T-cell (primary cell): Measurements from ENCODE around the gene DHX35. TPM values are rescaled to one million over a fixed set of nuclear protein-coding genes. Genes with fewer than 3 reads are reported as not detected.
A peak's percentile ranks its signal among the peaks of the same experiment; 100 is the strongest.
"Not testable (repeated sequence)": the region's sequence is repeated elsewhere in the genome, so short reads cannot be mapped to it uniquely, and the experiment has no call there.

Experiments
- ATAC-seq, 4 experiments: fragments of 200-7000 bp in 3 of 4; fragments of 150-1000 bp in 1 of 4; cut with Tn5 transposase; replicated peaks in 1 of 4; 1 replicate in 3 of 4; 2 replicates in 1 of 4; pipeline ENCODE4 v1.10.0; 2021; ENCODE audit warnings: moderate library complexity in 3 of 4, mild to moderate bottlenecking in 2 of 4, moderate number of reproducible peaks in 1 of 4
- CTCF ChIA-PET, 2 donors: fragments of 300-600 bp; sonication (Branson Sonifier 250); formaldehyde crosslinking; loops; one replicate each; lab custom pipeline; 2022; ENCODE audit warnings: antibody characterized with exemption in 2 of 2; lab: Charles Lee
- POLR2A ChIA-PET, 2 donors: fragments of 300-600 bp; sonication (Branson Sonifier 250); formaldehyde crosslinking; loops; one replicate each; lab custom pipeline; 2022; ENCODE audit warnings: antibody characterized with exemption in 2 of 2; lab: Charles Lee
- DNase-seq, 35 experiments: peaks; one replicate each; pipeline versions ENCODE4 v3.0.0 to v3.0.0-alpha.2; 2013 to 2023
- H3K27ac ChIP-seq: one replicate; pipeline ENCODE4 v1.5.1; 2013; ENCODE audit warnings: low read length
- H3K27me3 ChIP-seq, 2 experiments: replicated peaks in 1 of 2; 1 replicate in 1 of 2; 2 replicates in 1 of 2; pipeline versions ENCODE4 v1.6.1 to v1.7.0; 2013; ENCODE audit warnings: low read length in 1 of 2, mixed read lengths in 1 of 2; ENCODE audit not compliant: control insufficient read depth in 2 of 2, insufficient read depth in 2 of 2; ENCODE audit errors: extremely low read depth in 1 of 2
- H3K36me3 ChIP-seq, 2 donors: 1 replicate in 1 of 2; 2 replicates in 1 of 2; pipeline versions ENCODE4 v1.6.1 to v1.7.0; 2013; ENCODE audit warnings: low read length in 1 of 2; ENCODE audit not compliant: control insufficient read depth in 2 of 2, insufficient read depth in 1 of 2; ENCODE audit errors: extremely low read depth in 1 of 2
- H3K4me1 ChIP-seq, 2 experiments: 1 replicate in 1 of 2; 2 replicates in 1 of 2; pipeline versions ENCODE4 v1.6.1 to v1.7.0; 2013; ENCODE audit warnings: low read length in 2 of 2, mixed read lengths in 1 of 2; ENCODE audit not compliant: insufficient read depth in 2 of 2, control insufficient read depth in 1 of 2; ENCODE audit errors: extremely low read depth in 1 of 2
- H3K4me3 ChIP-seq, 2 donors: 1 replicate in 1 of 2; 2 replicates in 1 of 2; pipeline versions ENCODE4 v1.5.1 to v1.7.0; 2013; ENCODE audit warnings: mild to moderate bottlenecking in 2 of 2, low read length in 1 of 2, moderate library complexity in 1 of 2; ENCODE audit not compliant: control insufficient read depth in 1 of 2; ENCODE audit errors: extremely low read depth in 1 of 2
- H3K9me3 ChIP-seq: 2 replicates; pipeline ENCODE4 v1.7.0; 2013
- H3K27ac Mint-ChIP-seq, 2 donors: one replicate each; pipeline ENCODE4 v1.8.0; 2020 to 2021; ENCODE audit warnings: mild to moderate bottlenecking in 2 of 2, mixed read lengths in 2 of 2
- H3K27me3 Mint-ChIP-seq, 2 donors: one replicate each; pipeline ENCODE4 v1.8.0; 2021 to 2022; ENCODE audit warnings: mixed read lengths in 2 of 2
- H3K36me3 Mint-ChIP-seq: one replicate; pipeline ENCODE4 v1.8.0; 2021; ENCODE audit warnings: mixed read lengths
- H3K4me1 Mint-ChIP-seq, 3 donors: one replicate each; pipeline ENCODE4 v1.8.0; 2020 to 2022; ENCODE audit warnings: mixed read lengths in 3 of 3, mild to moderate bottlenecking in 1 of 3
- H3K4me3 Mint-ChIP-seq, 3 donors: one replicate each; pipeline ENCODE4 v1.8.0; 2020 to 2022; ENCODE audit warnings: mild to moderate bottlenecking in 3 of 3, mixed read lengths in 3 of 3, moderate library complexity in 3 of 3
- H3K9me3 Mint-ChIP-seq, 3 donors: one replicate each; pipeline ENCODE4 v1.8.0; 2020 to 2022; ENCODE audit warnings: mixed read lengths in 3 of 3
- WGBS: methylation state at CpG from one replicate; pipeline ENCODE4 v1.1.5; 2013; ENCODE audit warnings: missing lambda C conversion rate; ENCODE audit not compliant: insufficient coverage; 5-methylcytosine and 5-hydroxymethylcytosine counted together
- total RNA-seq, 35 experiments: library from RNA in 6 of 35; stranded (reverse) in 6 of 35; fragments of 120-200 nt in 1 of 35; gene quantifications; one replicate each; pipeline versions ENCODE4 v1.2.1 to v1.2.4 and lab custom pipeline; 2013 to 2026

DHX35 gene
- total RNA-seq, 5 donors from 2014 or later (not counting 1 experiment from before 2014, with no cell fraction given): 8.6 to 11.5 (median 11.2) TPM

GRCh38 chr20:38957235-38957876, 4.8 kb upstream of the DHX35 start:
- POLR2A ChIA-PET: interaction anchor here in 1 of 2 donors (0.6 to 0.7 kb wide), 2 partner anchors 9 to 53 kb away, joined by 3 read pairs; no protein-coding TSS in a partner anchor
- H3K4me3 Mint-ChIP-seq: no peak overlapping the region

GRCh38 chr20:38957915-38958485, 4.1 kb upstream of the DHX35 start:
- Histone ChIP-seq H3K9me3 (no peaks in the 10 kb centered on the region), H3K4me1 (peaks cover 10 to 12% of the 10 kb centered on the region in 2 experiments), H3K27me3 (no peaks in the 10 kb centered on the region), H3K4me3 (no peak overlapping the region), H3K27ac (no peak overlapping the region), H3K36me3 (peaks cover 0 to 2% of the 10 kb centered on the region in 2 donors)
- no peak overlapping the region for H3K27ac Mint-ChIP-seq
- ChIA-PET CTCF (no interaction called here), POLR2A (interaction anchor here in 1 of 2 donors (0.6 to 0.7 kb wide), 2 partner anchors 9 to 53 kb away, joined by 3 read pairs; no protein-coding TSS in a partner anchor)
- WGBS: 100% methylated on average over 3 of the region's 8 CpGs
- ATAC-seq: no peak
- H3K4me3 Mint-ChIP-seq: no peak overlapping the region
- H3K9me3 Mint-ChIP-seq: no peaks in the 10 kb centered on the region
- DNase-seq: no peak
- H3K36me3 Mint-ChIP-seq: no peaks in the 10 kb centered on the region
- peaks cover 13 to 14% (median 13%) of the 10 kb centered on the region in 3 donors for H3K4me1 Mint-ChIP-seq
- H3K27me3 Mint-ChIP-seq: no peaks in the 10 kb centered on the region

More at GRCh38 chr20:38957235-38957876, 4.8 kb upstream of the DHX35 start:
- Mint-ChIP-seq H3K27me3 (no peaks in the 10 kb centered on the region), H3K4me1 (peaks cover 8 to 9% (median 9%) of the 10 kb centered on the region in 3 donors), H3K36me3 (peaks cover 2% of the 10 kb centered on the region), H3K9me3 (no peaks in the 10 kb centered on the region), H3K27ac (no peak overlapping the region)
- Histone ChIP-seq H3K27me3 (no peaks in the 10 kb centered on the region), H3K4me1 (peaks cover 6% of the 10 kb centered on the region in 2 experiments), H3K36me3 (peaks cover 0 to 2% of the 10 kb centered on the region in 2 donors), H3K9me3 (no peaks in the 10 kb centered on the region), H3K27ac (no peak overlapping the region), H3K4me3 (no peak overlapping the region)
- CTCF ChIA-PET: no interaction called here
- no peak for ATAC-seq
- WGBS: 89% methylated on average over 1 of the region's 5 CpGs
- no peak for DNase-seq

DNA sequence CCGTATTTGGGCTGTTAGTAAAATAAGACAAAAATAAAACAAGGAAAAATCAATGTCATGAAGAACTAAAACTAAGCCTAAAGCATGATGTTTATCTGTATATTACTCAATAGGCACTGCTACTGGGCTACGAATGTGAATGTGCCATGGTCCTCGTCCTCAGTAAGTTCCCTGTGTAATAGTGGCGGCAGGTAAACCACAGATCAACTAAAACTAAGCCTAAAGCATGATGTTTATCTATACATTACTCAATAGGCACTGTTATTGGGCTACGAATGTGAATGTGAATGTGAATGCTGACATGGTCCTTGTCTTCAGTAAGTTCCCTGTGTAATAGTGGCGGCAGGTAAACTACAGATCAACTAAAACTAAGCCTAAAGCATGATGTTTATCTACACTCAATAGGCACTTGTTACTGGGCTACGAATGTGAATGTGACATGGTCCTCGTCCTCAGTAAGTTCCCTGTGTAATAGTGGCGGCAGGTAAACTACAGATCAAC, 1.9 kb upstream of the DHX35 start:
- ATAC-seq, POLR2A ChIA-PET, H3K27me3 Mint-ChIP-seq, H3K4me3 ChIP-seq, H3K27ac ChIP-seq, H3K9me3 Mint-ChIP-seq, H3K36me3 ChIP-seq, H3K4me3 Mint-ChIP-seq, H3K27me3 ChIP-seq, H3K27ac Mint-ChIP-seq, H3K9me3 ChIP-seq, DNase-seq: not testable (repeated sequence)
- 100% methylated on average over 1 of the region's 9 CpGs for whole genome bisulfite sequencing
- peaks cover 12% of the 10 kb centered on the region for H3K36me3 Mint-ChIP-seq
- peaks cover 22 to 30% (median 26%) of the 10 kb centered on the region in 3 donors for H3K4me1 Mint-ChIP-seq
- CTCF ChIA-PET: interaction anchor here in 1 of 2 donors (1.0 kb wide), 1 partner anchor 18 kb away, joined by 4 read pairs; no protein-coding TSS in a partner anchor
- peaks cover 12 to 15% of the 10 kb centered on the region in 2 experiments for H3K4me1 ChIP-seq

GRCh38 chr20:38961530-38962043, 557 bp upstream of the DHX35 start:
- H3K9me3 Mint-ChIP-seq: no peaks in the 10 kb centered on the region
- H3K4me3 Mint-ChIP-seq: peak overlapping the region; percentile 89 to 98 (median 92)
- H3K27ac Mint-ChIP-seq: peak overlapping the region; percentile 95
- H3K4me3 ChIP-seq: peak overlapping the region; percentile 74 to 77
- 13% methylated on average over 11 of the region's 16 CpGs for WGBS
- H3K27me3 ChIP-seq: no peaks in the 10 kb centered on the region
- POLR2A ChIA-PET: interaction anchor here in 1 of 2 donors (0.6 kb wide), 2 partner anchors 146 to 471 kb away, joined by 3 read pairs; no protein-coding TSS in a partner anchor
- CTCF ChIA-PET: interaction anchor here (0.9 to 2.9 kb wide), 6 partner anchors 20 to 172 kb away, joined by 3 to 16 read pairs (median 4); partner anchors contain the start of gene FAM83D (in 1 of the 2)
- peaks cover 12 to 15% of the 10 kb centered on the region in 2 experiments for H3K4me1 ChIP-seq
- peaks cover 26 to 33% (median 30%) of the 10 kb centered on the region in 3 donors for H3K4me1 Mint-ChIP-seq
- DNase-seq (peak in 5 of 35 experiments; percentile 1 to 17 (median 3)), ATAC-seq (no peak)
- peaks cover 17% of the 10 kb centered on the region for H3K36me3 Mint-ChIP-seq
- no peaks in the 10 kb centered on the region for H3K9me3 ChIP-seq
- H3K36me3 ChIP-seq: peaks cover 0 to 7% of the 10 kb centered on the region in 2 donors
- H3K27me3 Mint-ChIP-seq: no peaks in the 10 kb centered on the region
- H3K27ac ChIP-seq: peak overlapping the region; percentile 27

DNA sequence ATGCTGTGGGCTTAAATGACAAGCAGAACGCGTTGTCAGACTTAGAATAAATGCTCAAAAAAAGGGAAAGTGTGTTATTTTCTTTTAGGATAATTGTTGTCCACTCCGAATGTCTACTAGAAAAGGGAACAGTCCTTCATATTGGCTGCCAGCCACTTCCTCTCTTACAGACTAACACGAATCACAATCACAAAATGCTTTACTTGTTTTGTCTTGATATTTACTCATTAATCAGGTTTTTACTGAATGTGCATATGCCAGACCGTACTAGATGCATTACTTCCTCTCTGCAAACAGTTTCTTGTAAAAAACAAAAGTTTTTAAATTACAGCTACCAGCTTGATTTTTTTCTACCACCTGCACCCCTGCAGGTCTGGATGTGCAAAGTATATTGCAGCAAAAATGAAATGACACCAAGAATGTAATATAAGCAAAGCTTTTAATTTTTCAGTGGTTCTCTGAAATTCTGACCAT, 821 bp downstream of the DHX35 start:
- Histone ChIP-seq H3K36me3 (peaks cover 2 to 10% of the 10 kb centered on the region in 2 donors), H3K9me3 (no peaks in the 10 kb centered on the region), H3K4me1 (peaks cover 12 to 15% of the 10 kb centered on the region in 2 experiments), H3K27me3 (no peaks in the 10 kb centered on the region), H3K4me3 (peak overlapping the region; percentile 74 to 99), H3K27ac (peak overlapping the region; percentile 58)
- H3K27ac Mint-ChIP-seq: peak overlapping the region; percentile 79 to 81
- H3K36me3 Mint-ChIP-seq: peaks cover 23% of the 10 kb centered on the region
- H3K4me3 Mint-ChIP-seq: peak overlapping the region; percentile 89 to 98 (median 92)
- ChIA-PET POLR2A (interaction anchor here in 1 of 2 donors (0.8 kb wide), 1 partner anchor 9 kb away, joined by 10 read pairs; no protein-coding TSS in a partner anchor), CTCF (interaction anchor here (0.6 to 2.9 kb wide), 5 partner anchors 37 to 425 kb away, joined by 3 to 16 read pairs (median 4); partner anchors contain the start of genes ACTR5 (in 1 of the 2) and FAM83D (in 1 of the 2))
- ATAC-seq (no peak), DNase-seq (no peak)
- WGBS: 0% methylated on average over 1 of the region's 5 CpGs
- H3K27me3 Mint-ChIP-seq: no peaks in the 10 kb centered on the region
- no peaks in the 10 kb centered on the region for H3K9me3 Mint-ChIP-seq
- H3K4me1 Mint-ChIP-seq: peaks cover 27 to 36% (median 33%) of the 10 kb centered on the region in 3 donors

GRCh38 chr20:38963745-38964144, 1.6 kb downstream of the DHX35 start:
- ChIA-PET POLR2A (no interaction called here), CTCF (interaction anchor here (0.6 to 2.9 kb wide), 5 partner anchors 9 to 215 kb away, joined by 3 to 16 read pairs (median 3); partner anchors contain the start of genes ACTR5 (in 1 of the 2) and FAM83D (in 1 of the 2))
- H3K36me3 Mint-ChIP-seq: peaks cover 25% of the 10 kb centered on the region
- Histone ChIP-seq H3K4me1 (peaks cover 12 to 15% of the 10 kb centered on the region in 2 experiments), H3K27me3 (no peaks in the 10 kb centered on the region), H3K27ac (no peak overlapping the region), H3K9me3 (no peaks in the 10 kb centered on the region), H3K36me3 (peaks cover 6 to 12% of the 10 kb centered on the region in 2 donors), H3K4me3 (no peak overlapping the region)
- peaks cover 27 to 36% (median 33%) of the 10 kb centered on the region in 3 donors for H3K4me1 Mint-ChIP-seq
- no peak for ATAC-seq
- H3K27me3 Mint-ChIP-seq: no peaks in the 10 kb centered on the region
- H3K4me3 Mint-ChIP-seq: no peak overlapping the region
- H3K27ac Mint-ChIP-seq: no peak overlapping the region
- no peak for DNase-seq
- H3K9me3 Mint-ChIP-seq: no peaks in the 10 kb centered on the region
